ENCODE results near the gene CYP4F3. TPM values are rescaled to one million over a fixed set of nuclear protein-coding genes. Genes with fewer than 3 reads are reported as not detected.

Gene CYP4F3
- total RNA-seq, 4 donors from 2014 or later: 0.06 to 0.66 TPM; not detected in 2

GRCh38 chr19:15684828-15685227 is 44.1 kb downstream of the CYP4F3 start:
- no peaks in the 10 kb centered on the region for H3K4me1 ChIP-seq

GRCh38 chr19:15696654-15697194 is 56.0 kb downstream of the CYP4F3 start:
- Histone ChIP-seq H3K4me1 (no peaks in the 10 kb centered on the region), H3K9me3 (peaks cover 0 to 4% (median 0%) of the 10 kb centered on the region in 4 donors), H3K36me3 (peaks cover 0 to 14% (median 5%) of the 10 kb centered on the region in 4 donors), H3K4me3 (no peak overlapping the region), H3K27me3 (peaks cover 0 to 7% (median 0%) of the 10 kb centered on the region in 4 donors), H3K27ac (replicated peaks in 1 of 4) (no peak overlapping the region)
- no peak for DNase-seq (ENCODE audit: extremely low spot score)
- TF ChIP-seq POLR2A (IDR thresholded peaks at IDR 0.05; ENCODE audit: low read depth) (no peak), CTCF (IDR thresholded peaks at IDR 0.05) (no peak), EP300 (IDR thresholded peaks at IDR 0.05) (no peak), POLR2AphosphoS5 (IDR thresholded peaks at IDR 0.05) (no peak)
- WGBS: 65% methylated on average over 5 of the region's 19 CpGs
- intact Hi-C loops (cut with DNase I): no loop called here

More at GRCh38 chr19:15684828-15685227, 44.1 kb downstream of the CYP4F3 start:
- Histone ChIP-seq H3K27ac (replicated peaks in 1 of 4) (no peak overlapping the region), H3K9me3 (peaks cover 0 to 20% (median 13%) of the 10 kb centered on the region in 4 donors), H3K36me3 (peaks cover 0 to 67% (median 24%) of the 10 kb centered on the region in 4 donors), H3K27me3 (no peaks in the 10 kb centered on the region), H3K4me3 (no peak overlapping the region)
- intact Hi-C loops (cut with DNase I): no loop called here
- WGBS: 17% methylated on average over 6 of the region's 9 CpGs
- peak; percentile 31 for DNase-seq (ENCODE audit: extremely low spot score)
- TF ChIP-seq POLR2A (IDR thresholded peaks at IDR 0.05; ENCODE audit: low read depth): no peak
- no peak for TF ChIP-seq CTCF (IDR thresholded peaks at IDR 0.05)
- TF ChIP-seq EP300 (IDR thresholded peaks at IDR 0.05): no peak
- no peak for TF ChIP-seq POLR2AphosphoS5 (IDR thresholded peaks at IDR 0.05)

- H3K4me1 ChIP-seq: peaks cover 12 to 15% (median 14%) of the 10 kb centered on the region in 4 donors
- no peak for DNase-seq (ENCODE audit: extremely low spot score)
- no peak for TF ChIP-seq EP300 (IDR thresholded peaks at IDR 0.05)
- no peak for TF ChIP-seq POLR2A (IDR thresholded peaks at IDR 0.05; ENCODE audit: low read depth)
- no peak for TF ChIP-seq CTCF (IDR thresholded peaks at IDR 0.05)
- TF ChIP-seq POLR2AphosphoS5 (IDR thresholded peaks at IDR 0.05): no peak
- no peak overlapping the region for H3K27ac ChIP-seq (replicated peaks in 1 of 4)
- H3K27me3 ChIP-seq: peaks cover 0 to under 1% (median 0%) of the 10 kb centered on the region in 4 donors
- no peak overlapping the region for H3K4me3 ChIP-seq
- intact Hi-C loops (cut with DNase I): no loop called here
- WGBS: 55% methylated on average over 2 of the region's 4 CpGs
- peaks cover 0 to 4% (median 0%) of the 10 kb centered on the region in 4 donors for H3K9me3 ChIP-seq
- H3K36me3 ChIP-seq: peaks cover 0 to 10% (median 2%) of the 10 kb centered on the region in 4 donors
Measured at GRCh38 chr19:15701757-15702533, 61.2 kb downstream of the CYP4F3 start.

- no peak overlapping the region for H3K27ac ChIP-seq (replicated peaks in 1 of 4)
- H3K36me3 ChIP-seq: peaks cover 0 to 4% (median 2%) of the 10 kb centered on the region in 4 donors
- peak; percentile 96 for DNase-seq (ENCODE audit: extremely low spot score)
- no peaks in the 10 kb centered on the region for H3K27me3 ChIP-seq
- H3K9me3 ChIP-seq: peaks cover 0 to 4% (median 0%) of the 10 kb centered on the region in 4 donors
- H3K4me3 ChIP-seq: no peak overlapping the region
- intact Hi-C loops (cut with DNase I): no loop called here
- peaks cover 12 to 15% (median 14%) of the 10 kb centered on the region in 4 donors for H3K4me1 ChIP-seq
- 3% methylated on average over 7 of the region's 7 CpGs for WGBS
- no peak for TF ChIP-seq EP300 (IDR thresholded peaks at IDR 0.05)
- TF ChIP-seq POLR2A (IDR thresholded peaks at IDR 0.05; ENCODE audit: low read depth): no peak
- TF ChIP-seq POLR2AphosphoS5 (IDR thresholded peaks at IDR 0.05): no peak
- no peak for TF ChIP-seq CTCF (IDR thresholded peaks at IDR 0.05)
Measured at GRCh38 chr19:15702534-15702930, 61.8 kb downstream of the CYP4F3 start.

Small RNA genes within 50 kb of the gene (small RNA-seq; reads per million reads assigned to genes)
- 0 reads per million in 3 donors for gene AD000091.1

Other genes with a start within 250 kb of the CYP4F3 start
- gene AKAP8L, start 221.9 kb upstream of the CYP4F3 start, total RNA-seq: 10 to 100 TPM; 52.8 to 87.8 (median 69.4) TPM
- gene WIZ, start 190.9 kb upstream of the CYP4F3 start, total RNA-seq: 10 to 100 TPM; 36.1 to 74.3 (median 50.3) TPM
- gene RASAL3, start 176.4 kb upstream of the CYP4F3 start, total RNA-seq: 1 to 10 TPM; 2.5 to 3.9 (median 2.8) TPM
- not detected for gene PGLYRP2, start 161.4 kb upstream of the CYP4F3 start, total RNA-seq
- not detected for gene CYP4F22, start 132.4 kb upstream of the CYP4F3 start, total RNA-seq
- gene CYP4F8, start 25.7 kb upstream of the CYP4F3 start, total RNA-seq: not detected
- 1 to 10 TPM; 3.5 to 4.2 (median 3.7) TPM for gene CYP4F12, start 32.2 kb downstream of the CYP4F3 start, total RNA-seq
- gene OR10H2, start 87.1 kb downstream of the CYP4F3 start, total RNA-seq: not detected
- not detected for gene OR10H3, start 97.1 kb downstream of the CYP4F3 start, total RNA-seq
- under 1 TPM in 1 of 4 donors, not detected in 3; 0.06 TPM for gene OR10H5, start 146.8 kb downstream of the CYP4F3 start, total RNA-seq
- not detected for gene OR10H1, start 174.8 kb downstream of the CYP4F3 start, total RNA-seq

All from esophagus muscularis mucosa (tissue), 4 donors.